ENCODE measurements around the gene FIG4.

GRCh38 chr6:109787312-109787711, 96.2 kb downstream of the FIG4 start:
- TF ChIP-seq, protein P1, sequence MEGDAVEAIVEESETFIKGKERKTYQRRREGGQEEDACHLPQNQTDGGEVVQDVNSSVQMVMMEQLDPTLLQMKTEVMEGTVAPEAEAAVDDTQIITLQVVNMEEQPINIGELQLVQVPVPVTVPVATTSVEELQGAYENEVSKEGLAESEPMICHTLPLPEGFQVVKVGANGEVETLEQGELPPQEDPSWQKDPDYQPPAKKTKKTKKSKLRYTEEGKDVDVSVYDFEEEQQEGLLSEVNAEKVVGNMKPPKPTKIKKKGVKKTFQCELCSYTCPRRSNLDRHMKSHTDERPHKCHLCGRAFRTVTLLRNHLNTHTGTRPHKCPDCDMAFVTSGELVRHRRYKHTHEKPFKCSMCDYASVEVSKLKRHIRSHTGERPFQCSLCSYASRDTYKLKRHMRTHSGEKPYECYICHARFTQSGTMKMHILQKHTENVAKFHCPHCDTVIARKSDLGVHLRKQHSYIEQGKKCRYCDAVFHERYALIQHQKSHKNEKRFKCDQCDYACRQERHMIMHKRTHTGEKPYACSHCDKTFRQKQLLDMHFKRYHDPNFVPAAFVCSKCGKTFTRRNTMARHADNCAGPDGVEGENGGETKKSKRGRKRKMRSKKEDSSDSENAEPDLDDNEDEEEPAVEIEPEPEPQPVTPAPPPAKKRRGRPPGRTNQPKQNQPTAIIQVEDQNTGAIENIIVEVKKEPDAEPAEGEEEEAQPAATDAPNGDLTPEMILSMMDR (conservative IDR thresholded peaks at IDR 0.05; ENCODE audit: low read depth, low read length): no peak
- TF ChIP-seq EZH2 (IDR thresholded peaks at IDR 0.05; ENCODE audit: borderline replicate concordance, low read depth, low read length, poor library complexity, severe bottlenecking): no peak

Data from A673 (cell line).